Measurements from ENCODE around the gene MOG. TPM values are rescaled to one million over a fixed set of nuclear protein-coding genes. Genes with fewer than 3 reads are reported as not detected.
"Not testable (repeated sequence)": the region's sequence is repeated elsewhere in the genome, so short reads cannot be mapped to it uniquely, and the experiment has no call there.

The MOG gene
- total RNA-seq, 2 experiments from 2014 or later = not detected

GRCh38 chr6:29671026-29671425 is 14.1 kb downstream of the MOG start:
- H3K4me1 ChIP-seq (ENCODE audit: insufficient read depth, low read length, poor library complexity, severe bottlenecking) = no peaks in the 10 kb centered on the region
- H4K20me1 ChIP-seq (ENCODE audit: insufficient read depth, low read length) = no peaks in the 10 kb centered on the region
- H3K4me3 ChIP-seq (ENCODE audit: low read depth, low read length, poor library complexity, severe bottlenecking) = no peak overlapping the region
- DNase-seq (ENCODE audit: low spot score) = no peak
- POLR2A ChIA-PET = no interaction called here
- H3K4me2 ChIP-seq (ENCODE audit: low read length) = no peak overlapping the region
- H3K79me2 ChIP-seq (ENCODE audit: insufficient read depth, low read depth, low read length) = no peaks in the 10 kb centered on the region
- no peak for TF ChIP-seq CTCF (conservative IDR thresholded peaks at IDR 0.05; ENCODE audit: low read length)
- TF ChIP-seq EZH2phosphoT487 (IDR thresholded peaks at IDR 0.05; ENCODE audit: borderline replicate concordance, low read depth, low read length) = no peak
- no peaks in the 10 kb centered on the region for H3K9me2 ChIP-seq (ENCODE audit: insufficient read depth, low read length)
- H3K36me3 ChIP-seq (ENCODE audit: insufficient read depth, low read length) = no peaks in the 10 kb centered on the region
- intact Hi-C loops (cut with micrococcal nuclease; ENCODE audit: unreplicated experiment) = no loop called here
- BruUV-seq (replicated peaks) = no TSS peak
- H3K9me3 ChIP-seq (ENCODE audit: low read length) = no peaks in the 10 kb centered on the region
- CTCF ChIA-PET (ENCODE audit: unreplicated experiment) = no interaction called here
- H2AFZ ChIP-seq (ENCODE audit: low read length) = no peak overlapping the region
- H3K27ac ChIP-seq (ENCODE audit: low read depth, low read length, poor library complexity, severe bottlenecking) = no peak overlapping the region

GRCh38 chr6:29672116-29672515 is 15.2 kb downstream of the MOG start:
- POLR2A ChIA-PET = interaction anchor here (0.7 to 0.9 kb wide), 2 partner anchors 37 to 455 kb away, joined by 3 to 4 read pairs; no protein-coding TSS in a partner anchor
- intact Hi-C loops (cut with micrococcal nuclease; ENCODE audit: unreplicated experiment); H2AFZ ChIP-seq (ENCODE audit: low read length); CTCF ChIA-PET (ENCODE audit: unreplicated experiment); H3K79me2 ChIP-seq (ENCODE audit: insufficient read depth, low read depth, low read length); H3K4me1 ChIP-seq (ENCODE audit: insufficient read depth, low read length, poor library complexity, severe bottlenecking); DNase-seq (ENCODE audit: low spot score); H3K9me3 ChIP-seq (ENCODE audit: low read length); H3K4me3 ChIP-seq (ENCODE audit: low read depth, low read length, poor library complexity, severe bottlenecking); H3K9me2 ChIP-seq (ENCODE audit: insufficient read depth, low read length); H3K4me2 ChIP-seq (ENCODE audit: low read length); H3K36me3 ChIP-seq (ENCODE audit: insufficient read depth, low read length); BruUV-seq (replicated peaks); H3K27ac ChIP-seq (ENCODE audit: low read depth, low read length, poor library complexity, severe bottlenecking); H4K20me1 ChIP-seq (ENCODE audit: insufficient read depth, low read length): not testable (repeated sequence)

GRCh38 chr6:29673161-29673560 is 16.3 kb downstream of the MOG start:
- Histone ChIP-seq H3K4me3 (ENCODE audit: low read depth, low read length, poor library complexity, severe bottlenecking) (no peak overlapping the region), H4K20me1 (ENCODE audit: insufficient read depth, low read length) (no peaks in the 10 kb centered on the region), H3K9me2 (ENCODE audit: insufficient read depth, low read length) (no peaks in the 10 kb centered on the region), H3K9me3 (ENCODE audit: low read length) (no peaks in the 10 kb centered on the region), H3K4me1 (ENCODE audit: insufficient read depth, low read length, poor library complexity, severe bottlenecking) (no peaks in the 10 kb centered on the region), H3K4me2 (ENCODE audit: low read length) (no peak overlapping the region), H3K27ac (ENCODE audit: low read depth, low read length, poor library complexity, severe bottlenecking) (no peak overlapping the region), H3K79me2 (ENCODE audit: insufficient read depth, low read depth, low read length) (no peaks in the 10 kb centered on the region), H3K36me3 (ENCODE audit: insufficient read depth, low read length) (no peaks in the 10 kb centered on the region), H2AFZ (ENCODE audit: low read length) (no peak overlapping the region)
- no peak for DNase-seq (ENCODE audit: low spot score)
- ChIA-PET CTCF (ENCODE audit: unreplicated experiment) (no interaction called here), POLR2A (interaction anchor here (0.7 to 0.9 kb wide), 2 partner anchors 19 to 38 kb away, joined by 3 to 4 read pairs; no protein-coding TSS in a partner anchor)
- intact Hi-C loops (cut with micrococcal nuclease; ENCODE audit: unreplicated experiment) = no loop called here
- no TSS peak for BruUV-seq (replicated peaks)
- TF ChIP-seq CTCF (conservative IDR thresholded peaks at IDR 0.05; ENCODE audit: low read length) (no peak), EZH2phosphoT487 (IDR thresholded peaks at IDR 0.05; ENCODE audit: borderline replicate concordance, low read depth, low read length) (no peak)

All from OCI-LY7 (cell line).